ENCODE measurements around the gene PCDHA7.
"Not testable (repeated sequence)": the region's sequence is repeated elsewhere in the genome, so short reads cannot be mapped to it uniquely, and the experiment has no call there.

The PCDHA7 gene

GRCh38 chr5:140833993-140834392 is at the start of gene PCDHA7:
TSS of gene PCDHA7 (plus strand) at chr5:140834269. CDS start at chr5:140834384, 115 bp downstream.
- ATAC-seq = no peak

DNA sequence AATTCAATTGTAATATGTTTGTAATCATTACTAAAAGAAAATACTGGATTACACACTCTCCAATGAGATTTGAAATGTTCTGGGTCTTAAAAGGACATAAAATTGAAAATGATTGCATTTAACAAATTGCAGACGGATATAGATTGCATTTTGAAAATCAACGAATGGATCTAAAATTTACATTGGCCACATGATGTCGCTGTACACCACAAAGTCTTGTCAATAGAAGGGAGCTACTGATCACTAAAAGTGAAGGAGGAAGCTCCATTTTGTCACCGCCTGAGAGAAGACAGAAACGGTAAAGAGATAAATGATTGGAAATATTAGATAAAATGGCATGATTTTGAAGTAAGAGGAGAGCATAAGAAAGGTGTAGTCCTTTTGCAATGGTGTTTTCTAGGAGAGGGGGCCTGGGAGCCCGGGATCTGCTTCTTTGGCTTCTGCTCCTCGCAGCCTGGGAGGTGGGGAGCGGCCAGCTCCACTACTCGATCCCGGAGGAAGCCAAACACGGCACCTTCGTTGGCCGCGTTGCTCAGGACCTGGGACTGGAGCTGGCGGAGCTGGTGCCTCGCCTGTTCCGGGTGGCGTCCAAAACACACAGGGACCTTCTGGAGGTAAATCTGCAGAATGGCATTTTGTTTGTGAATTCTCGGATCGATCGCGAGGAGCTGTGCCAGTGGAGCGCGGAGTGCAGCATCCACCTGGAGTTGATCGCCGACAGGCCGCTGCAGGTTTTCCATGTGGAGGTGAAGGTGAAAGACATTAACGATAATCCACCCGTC is 48.0 kb upstream of the PCDHA7 start, which contains the start of gene PCDHA1:
PCDHA1 (plus strand) TSS at position 236 of the 782 bp plus-strand sequence.
- no peak for ATAC-seq

GRCh38 chr5:140787422-140787821 is 46.6 kb upstream of the PCDHA7 start:
- not testable (repeated sequence) for ATAC-seq

DNA sequence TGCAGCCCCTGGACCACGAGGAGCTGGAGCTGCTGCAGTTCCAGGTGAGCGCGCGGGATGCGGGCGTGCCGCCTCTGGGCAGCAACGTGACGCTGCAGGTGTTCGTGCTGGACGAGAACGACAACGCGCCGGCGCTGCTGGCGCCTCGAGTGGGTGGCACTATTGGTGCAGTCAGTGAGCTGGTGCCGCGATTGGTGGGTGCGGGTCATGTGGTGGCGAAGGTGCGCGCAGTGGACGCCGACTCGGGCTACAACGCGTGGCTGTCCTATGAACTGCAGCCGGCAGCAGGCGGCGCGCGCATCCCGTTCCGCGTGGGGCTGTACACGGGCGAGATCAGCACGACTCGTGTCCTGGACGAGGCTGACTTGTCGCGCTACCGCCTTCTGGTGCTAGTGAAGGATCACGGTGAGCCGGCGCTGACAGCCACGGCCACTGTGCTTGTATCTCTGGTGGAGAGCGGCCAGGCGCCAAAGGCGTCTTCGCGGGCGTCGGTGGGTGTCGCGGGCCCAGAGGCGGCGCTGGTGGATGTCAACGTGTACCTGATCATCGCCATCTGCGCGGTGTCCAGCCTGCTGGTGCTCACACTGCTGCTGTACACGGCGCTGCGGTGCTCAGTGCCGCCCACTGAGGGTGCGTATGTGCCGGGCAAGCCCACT is 46.1 kb upstream of the PCDHA7 start:
- not testable (repeated sequence) for ATAC-seq

GRCh38 chr5:140791089-140791488 is 43.0 kb upstream of the PCDHA7 start:
- no peak for ATAC-seq

- no peak for ATAC-seq
These were observed 39.3 kb upstream of the PCDHA7 start, which contains the start of gene PCDHA2 for GRCh38 chr5:140794595-140795258. TSS of gene PCDHA2 (plus strand) at chr5:140794852.

DNA sequence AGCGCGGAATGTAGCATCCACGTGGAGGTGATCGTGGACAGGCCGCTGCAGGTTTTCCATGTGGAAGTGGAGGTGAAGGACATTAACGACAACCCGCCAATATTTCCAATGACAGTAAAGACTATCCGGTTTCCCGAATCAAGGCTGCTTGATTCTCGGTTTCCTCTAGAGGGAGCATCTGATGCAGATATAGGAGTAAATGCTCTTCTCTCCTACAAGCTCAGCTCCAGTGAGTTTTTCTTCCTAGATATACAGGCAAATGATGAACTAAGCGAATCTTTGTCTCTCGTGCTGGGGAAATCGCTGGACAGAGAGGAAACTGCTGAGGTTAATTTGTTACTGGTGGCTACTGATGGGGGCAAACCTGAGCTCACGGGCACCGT is 38.8 kb upstream of the PCDHA7 start:
- ATAC-seq = no peak

DNA sequence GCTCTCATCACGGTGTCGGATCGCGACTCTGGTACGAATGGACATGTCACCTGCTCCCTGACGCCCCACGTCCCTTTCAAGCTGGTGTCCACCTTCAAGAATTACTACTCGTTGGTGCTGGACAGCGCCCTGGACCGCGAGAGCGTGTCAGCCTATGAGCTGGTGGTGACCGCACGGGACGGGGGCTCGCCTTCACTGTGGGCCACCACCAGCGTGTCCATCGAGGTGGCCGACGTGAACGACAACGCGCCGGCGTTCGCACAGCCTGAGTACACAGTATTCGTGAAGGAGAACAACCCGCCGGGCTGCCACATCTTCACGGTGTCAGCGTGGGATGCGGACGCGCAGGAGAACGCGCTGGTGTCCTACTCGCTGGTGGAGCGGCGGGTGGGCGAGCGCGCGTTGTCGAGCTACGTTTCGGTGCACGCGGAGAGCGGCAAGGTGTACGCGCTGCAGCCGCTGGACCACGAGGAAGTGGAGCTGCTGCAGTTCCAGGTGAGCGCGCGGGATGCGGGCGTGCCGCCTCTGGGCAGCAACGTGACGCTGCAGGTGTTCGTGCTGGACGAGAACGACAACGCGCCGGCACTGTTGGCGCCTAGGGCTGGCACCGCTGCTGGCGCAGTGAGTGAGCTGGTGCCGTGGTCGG is 37.9 kb upstream of the PCDHA7 start:
- ATAC-seq = not testable (repeated sequence)

DNA sequence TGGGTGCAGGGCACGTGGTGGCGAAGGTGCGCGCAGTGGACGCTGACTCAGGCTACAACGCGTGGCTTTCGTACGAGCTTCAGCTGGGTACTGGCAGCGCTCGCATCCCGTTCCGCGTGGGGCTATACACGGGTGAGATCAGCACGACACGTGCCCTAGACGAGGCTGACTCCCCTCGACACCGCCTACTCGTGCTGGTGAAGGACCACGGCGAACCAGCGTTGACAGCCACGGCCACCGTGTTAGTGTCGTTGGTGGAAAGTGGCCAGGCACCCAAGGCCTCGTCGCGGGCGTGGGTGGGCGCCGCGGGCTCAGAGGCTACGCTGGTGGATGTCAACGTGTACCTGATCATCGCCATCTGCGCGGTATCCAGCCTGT is 37.4 kb upstream of the PCDHA7 start:
- no peak for ATAC-seq

DNA sequence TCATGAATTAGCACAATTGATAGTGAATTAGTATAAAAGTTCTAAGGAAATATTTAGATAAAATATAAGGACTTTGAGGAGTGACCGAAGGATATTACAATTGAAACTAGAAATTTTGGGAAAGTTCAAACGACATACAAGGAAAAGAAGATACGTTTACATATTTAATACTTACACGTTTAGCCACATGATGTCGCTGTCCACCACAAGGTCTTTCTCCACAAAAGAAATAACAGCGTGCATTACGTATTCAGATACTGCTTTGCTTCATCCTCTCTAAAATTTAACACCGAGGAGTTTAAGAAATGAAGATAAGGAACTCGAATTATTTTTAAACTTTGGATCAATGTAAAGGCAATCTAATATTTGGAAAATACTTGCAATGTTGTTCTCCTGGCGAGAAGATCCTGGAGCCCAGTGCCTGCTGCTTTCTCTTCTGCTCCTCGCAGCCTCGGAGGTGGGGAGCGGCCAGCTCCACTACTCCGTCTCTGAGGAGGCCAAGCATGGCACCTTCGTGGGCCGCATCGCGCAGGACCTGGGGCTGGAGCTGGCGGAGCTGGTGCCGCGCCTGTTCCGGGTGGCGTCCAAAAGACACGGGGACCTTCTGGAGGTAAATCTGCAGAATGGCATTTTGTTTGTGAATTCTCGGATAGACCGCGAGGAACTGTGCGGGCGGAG is 33.1 kb upstream of the PCDHA7 start, which contains the start of gene PCDHA3:
PCDHA3 (plus strand) TSS at position 242 of the 678 bp plus-strand sequence.
- no peak for ATAC-seq

DNA sequence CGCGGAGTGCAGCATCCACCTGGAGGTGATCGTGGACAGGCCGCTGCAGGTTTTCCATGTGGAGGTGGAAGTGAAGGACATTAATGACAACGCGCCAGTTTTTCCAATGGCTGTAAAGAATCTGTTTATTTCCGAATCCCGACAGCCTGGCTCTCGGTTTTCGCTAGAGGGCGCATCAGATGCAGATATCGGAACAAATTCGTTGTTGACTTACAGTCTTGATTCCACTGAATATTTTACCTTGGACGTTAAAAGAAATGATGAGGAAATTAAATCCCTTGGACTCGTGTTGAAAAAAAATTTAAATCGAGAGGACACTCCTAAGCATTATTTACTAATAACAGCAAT is 32.6 kb upstream of the PCDHA7 start:
- no peak for ATAC-seq

GRCh38 chr5:140802381-140802780 is 31.7 kb upstream of the PCDHA7 start:
- ATAC-seq = not testable (repeated sequence)

DNA sequence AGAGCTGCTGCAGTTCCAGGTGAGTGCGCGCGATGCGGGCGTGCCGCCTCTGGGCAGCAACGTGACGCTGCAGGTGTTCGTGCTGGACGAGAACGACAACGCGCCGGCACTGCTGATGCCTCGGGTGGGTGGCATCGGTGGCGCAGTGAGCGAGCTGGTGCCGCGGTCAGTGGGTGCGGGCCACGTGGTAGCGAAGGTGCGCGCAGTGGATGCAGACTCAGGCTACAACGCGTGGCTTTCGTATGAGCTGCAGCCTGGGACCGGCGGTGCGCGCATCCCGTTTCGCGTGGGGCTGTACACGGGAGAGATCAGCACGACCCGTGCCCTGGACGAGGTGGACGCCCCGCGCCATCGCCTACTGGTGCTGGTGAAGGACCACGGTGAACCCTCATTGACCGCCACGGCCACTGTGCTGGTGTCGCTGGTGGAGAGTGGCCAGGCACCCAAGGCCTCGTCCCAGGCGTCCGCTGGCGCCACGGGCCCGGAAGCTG is 31.2 kb upstream of the PCDHA7 start:
- no peak for ATAC-seq

- no peak for ATAC-seq
These were observed 27.0 kb upstream of the PCDHA7 start, which contains the start of gene PCDHA4 for GRCh38 chr5:140806834-140807775. TSS of gene PCDHA4 (plus strand) at chr5:140807068.

- ATAC-seq = not testable (repeated sequence)
These were observed 25.7 kb upstream of the PCDHA7 start for GRCh38 chr5:140808241-140808888.

DNA sequence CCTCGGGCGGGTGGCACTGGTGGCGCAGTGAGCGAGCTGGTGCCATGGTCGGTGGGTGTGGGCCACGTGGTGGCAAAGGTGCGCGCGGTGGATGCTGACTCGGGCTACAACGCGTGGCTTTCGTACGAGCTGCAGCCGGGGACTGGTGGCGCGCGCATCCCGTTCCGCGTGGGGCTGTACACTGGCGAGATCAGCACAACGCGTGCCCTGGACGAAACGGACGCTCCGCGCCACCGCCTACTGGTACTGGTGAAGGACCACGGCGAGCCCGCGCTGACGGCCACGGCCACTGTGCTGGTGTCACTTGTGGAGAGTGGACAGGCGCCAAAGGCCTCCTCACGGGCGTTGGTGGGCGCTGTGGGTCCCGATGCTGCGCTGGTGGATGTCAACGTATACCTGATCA is 25.2 kb upstream of the PCDHA7 start:
- ATAC-seq = no peak

DNA sequence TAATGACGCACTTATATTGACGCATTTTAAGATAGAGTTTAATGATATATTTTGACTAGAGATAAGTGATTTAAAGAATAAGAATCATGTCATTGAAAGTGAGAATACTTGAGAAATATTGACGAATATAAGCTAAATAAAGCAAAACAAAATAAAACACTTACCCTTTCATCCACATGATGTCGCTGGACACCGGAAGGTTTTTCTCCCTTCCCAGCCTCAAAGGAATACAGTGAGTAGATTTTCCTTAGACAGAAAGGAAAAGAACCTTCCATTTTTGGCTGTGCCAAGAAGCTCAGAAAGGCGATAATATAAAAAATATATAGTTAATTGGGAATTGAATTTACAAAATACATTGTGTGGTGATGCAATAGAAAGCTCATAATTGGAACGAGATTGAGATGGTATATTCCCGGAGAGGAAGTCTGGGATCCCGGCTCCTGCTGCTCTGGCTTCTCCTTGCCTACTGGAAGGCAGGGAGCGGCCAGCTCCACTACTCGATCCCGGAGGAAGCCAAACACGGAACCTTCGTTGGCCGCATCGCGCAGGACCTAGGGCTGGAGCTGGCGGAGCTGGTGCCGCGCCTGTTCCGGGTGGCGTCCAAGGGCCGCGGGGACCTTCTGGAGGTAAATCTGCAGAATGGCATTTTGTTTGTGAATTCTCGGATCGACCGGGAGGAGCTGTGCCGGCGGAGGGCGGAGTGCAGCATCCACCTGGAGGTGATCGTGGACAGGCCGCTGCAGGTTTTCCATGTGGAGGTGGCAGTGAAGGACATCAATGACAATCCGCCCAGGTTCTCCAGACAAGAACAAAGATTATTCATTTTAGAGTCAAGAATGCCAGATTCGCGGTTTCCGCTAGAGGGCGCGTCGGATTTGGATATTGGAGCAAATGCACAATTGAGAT is 12.4 kb upstream of the PCDHA7 start, which contains the start of gene PCDHA5:
PCDHA5 (plus strand) TSS at position 239 of the 906 bp plus-strand sequence.
- ATAC-seq = no peak

GRCh38 chr5:140822281-140822629 is 11.8 kb upstream of the PCDHA7 start:
- ATAC-seq = no peak

DNA sequence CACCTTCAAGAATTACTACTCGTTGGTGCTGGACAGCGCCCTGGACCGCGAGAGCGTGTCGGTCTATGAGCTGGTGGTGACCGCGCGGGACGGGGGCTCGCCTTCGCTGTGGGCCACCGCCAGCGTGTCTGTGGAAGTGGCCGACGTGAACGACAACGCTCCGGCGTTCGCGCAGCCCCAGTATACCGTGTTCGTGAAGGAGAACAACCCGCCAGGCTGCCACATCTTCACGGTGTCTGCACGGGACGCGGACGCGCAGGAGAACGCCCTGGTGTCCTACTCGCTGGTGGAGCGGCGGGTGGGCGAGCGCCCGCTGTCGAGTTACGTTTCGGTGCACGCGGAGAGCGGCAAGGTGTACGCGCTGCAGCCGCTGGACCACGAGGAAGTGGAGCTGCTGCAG is 11.1 kb upstream of the PCDHA7 start:
- not testable (repeated sequence) for ATAC-seq

All from activated CD4-positive, CD25-positive, alpha-beta regulatory T cell treated with anti-CD3 and anti-CD28 coated beads, Interleukin-2, amount 50 U/mL, for 24 hours (primary cell).